Neural cell (in vitro differentiated cells): ENCODE results near the gene MID1.

Source experiments
- CTCF ChIP-seq: fragments of 450-650 bp; IDR thresholded peaks from 2 replicates; pipeline ENCODE4 v1.5.1; 2014; ENCODE audit warnings: antibody characterized with exemption, mild to moderate bottlenecking, moderate library complexity; ENCODE audit not compliant: poor library complexity, severe bottlenecking
- EP300 ChIP-seq: fragments of 450-650 bp; conservative IDR thresholded peaks from 2 replicates; pipeline ENCODE4 v1.6.1; 2014; ENCODE audit warnings: antibody characterized with exemption, mild to moderate bottlenecking, moderate library complexity; ENCODE audit not compliant: poor library complexity, severe bottlenecking
- EZH2 ChIP-seq: fragments of 200-600, 300-800 bp; shearing (Covaris generic), sonication (generic); IDR thresholded peaks from 2 replicates; pipeline ENCODE4 v1.6.1; 2014; ENCODE audit warnings: antibody characterized with exemption, low read length, borderline replicate concordance, mild to moderate bottlenecking; ENCODE audit not compliant: insufficient read depth, poor library complexity, severe bottlenecking
- MXI1 ChIP-seq: fragments of 450-650 bp; conservative IDR thresholded peaks from 2 replicates; pipeline ENCODE4 v1.6.1; 2014; ENCODE audit warnings: antibody characterized with exemption, mild to moderate bottlenecking; ENCODE audit not compliant: poor library complexity, severe bottlenecking
- POLR2AphosphoS5 ChIP-seq: IDR thresholded peaks from 2 replicates; pipeline ENCODE4 v1.6.1; 2012
- RAD21 ChIP-seq: fragments of 450-650 bp; conservative IDR thresholded peaks from 2 replicates; pipeline ENCODE4 v1.6.1; 2014; ENCODE audit warnings: antibody characterized with exemption, mild to moderate bottlenecking, moderate library complexity

DNA sequence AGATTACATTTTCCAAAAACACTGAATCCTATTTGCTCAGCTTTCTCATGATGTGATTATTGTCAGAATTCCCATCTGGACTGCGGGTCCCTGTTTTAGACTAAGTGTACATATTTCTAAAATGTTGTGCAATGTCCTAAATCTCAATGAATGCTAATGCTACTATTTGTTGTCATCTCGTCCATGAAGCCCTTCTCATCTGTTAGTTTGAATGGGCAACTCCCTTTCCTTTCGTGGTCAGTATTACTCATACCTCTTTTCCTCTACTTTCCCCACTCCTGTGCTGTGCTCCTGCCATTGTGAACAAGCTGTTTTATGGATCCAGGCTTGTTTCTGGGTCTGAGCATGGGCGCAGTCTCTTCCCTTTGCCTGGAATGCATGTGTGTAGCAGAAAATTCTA lies 91.0 kb downstream of the MID1 start:
- TF ChIP-seq CTCF (no peak), MXI1 (no peak), POLR2AphosphoS5 (no peak), RAD21 (no peak), EZH2 (no peak), EP300 (no peak)
